Hepatocyte (in vitro differentiated cells): Measurements from ENCODE around the gene DES. TPM values are rescaled to one million over a fixed set of nuclear protein-coding genes. Genes with fewer than 3 reads are reported as not detected.

Experiments
- DNase-seq: peaks from one replicate; pipeline ENCODE4 v3.0.0-alpha.2; 2016; ENCODE audit warnings: low spot score
- H2AFZ ChIP-seq: fragments of 200-600 bp; sonication (generic); 2 replicates; pipeline ENCODE4 v1.6.0; 2016; ENCODE audit warnings: antibody characterized with exemption, mild to moderate bottlenecking
- H3K27ac ChIP-seq: fragments of 200-600 bp; sonication (generic); 2 replicates; pipeline ENCODE4 v1.5.1; 2016; ENCODE audit warnings: mild to moderate bottlenecking
- H3K27me3 ChIP-seq: fragments of 200-600 bp; sonication (generic); 2 replicates; pipeline ENCODE4 v1.6.1; 2016
- H3K36me3 ChIP-seq: fragments of 200-600 bp; sonication (generic); replicated peaks from 2 replicates; pipeline ENCODE4 v1.5.1; 2016; ENCODE audit warnings: low read depth; ENCODE audit not compliant: insufficient read depth
- H3K4me1 ChIP-seq: fragments of 200-600 bp; sonication (generic); 2 replicates; pipeline ENCODE4 v1.5.1; 2016; ENCODE audit warnings: mild to moderate bottlenecking, moderate library complexity; ENCODE audit not compliant: insufficient read depth
- H3K4me2 ChIP-seq: fragments of 200-600 bp; sonication (generic); 2 replicates; pipeline ENCODE4 v1.6.0; 2016
- H3K4me3 ChIP-seq: fragments of 200-600 bp; sonication (generic); 2 replicates; pipeline ENCODE4 v1.5.1; 2016; ENCODE audit warnings: mild to moderate bottlenecking
- H3K79me2 ChIP-seq: fragments of 200-600 bp; sonication (generic); 2 replicates; pipeline ENCODE4 v1.6.0; 2017; ENCODE audit warnings: mild to moderate bottlenecking
- H3K9me2 ChIP-seq: fragments of 200-600 bp; sonication (generic); replicated peaks from 2 replicates; pipeline ENCODE4 v1.6.0; 2017; ENCODE audit warnings: mild to moderate bottlenecking; ENCODE audit not compliant: insufficient read depth
- H3K9me3 ChIP-seq: fragments of 200-600 bp; sonication (generic); 2 replicates; pipeline ENCODE4 v1.5.1; 2016; ENCODE audit warnings: low read depth, mild to moderate bottlenecking
- H4K20me1 ChIP-seq: fragments of 200-600 bp; sonication (generic); 2 replicates; pipeline ENCODE4 v1.6.0; 2016; ENCODE audit warnings: mild to moderate bottlenecking; ENCODE audit not compliant: insufficient read depth, poor library complexity, severe bottlenecking
- EZH2 ChIP-seq: fragments of 200-600 bp; sonication (generic); IDR thresholded peaks from 2 replicates; pipeline ENCODE4 v1.6.1; 2016; ENCODE audit warnings: antibody characterized with exemption, mild to moderate bottlenecking, borderline replicate concordance
- EZH2phosphoT487 ChIP-seq: fragments of 200-600 bp; sonication (generic); IDR thresholded peaks from one replicate; pipeline ENCODE4 v1.6.1; 2018; ENCODE audit warnings: antibody characterized with exemption, mild to moderate bottlenecking, low read depth, moderate library complexity; ENCODE audit not compliant: unreplicated experiment, severe bottlenecking
- WGBS: methylation state at CpG from one replicate; pipeline ENCODE4 v1.1.6; 2016; ENCODE audit warnings: low lambda C conversion rate; ENCODE audit errors: missing lambda C conversion rate; 5-methylcytosine and 5-hydroxymethylcytosine counted together
- polyA plus RNA-seq: library from polyadenylated mRNA; unstranded; fragments of >200 nt; fragmentation: Nextera tagmentation; extraction: Ambion mirVana; gene quantifications from 2 replicates; pipeline ENCODE4 v1.2.1, GENCODE V29; 2016
- total RNA-seq: library from RNA; depleted of rRNA; stranded (reverse); fragments of >200 nt; gene quantifications from 2 replicates; pipeline ENCODE4 v1.2.3, GENCODE V29; 2014
- TF ChIP-seq, protein P1 (sequence below): fragments of 200-600 bp; sonication (generic); IDR thresholded peaks from 2 replicates; pipeline ENCODE4 v1.5.1; 2016; ENCODE audit warnings: antibody characterized with exemption, mild to moderate bottlenecking; ENCODE audit not compliant: poor library complexity

DES gene
- total and polyA plus RNA-seq, 2 experiments from 2014 or later, result 60.9 to 103 TPM

DNA sequence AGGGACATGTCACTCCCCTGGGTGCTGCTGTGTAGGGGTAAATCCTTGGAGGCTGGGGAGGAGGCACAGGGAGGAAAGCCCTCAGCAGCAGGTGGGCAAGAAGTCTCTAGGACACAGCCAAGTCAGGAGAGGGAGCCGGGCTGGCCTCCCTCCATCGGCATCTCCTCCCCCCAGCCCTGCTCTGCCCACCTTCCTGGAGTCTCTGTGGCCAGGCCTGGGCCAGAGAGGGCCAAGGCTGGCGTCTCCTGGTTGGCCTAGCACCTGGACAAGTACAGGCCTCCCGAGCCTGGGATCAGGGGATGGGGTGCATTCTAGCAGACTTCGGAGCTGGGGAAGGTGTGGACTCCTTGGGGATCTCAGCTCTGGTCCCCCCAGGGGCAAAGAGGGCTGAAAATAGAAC is 18.3 kb downstream of the DES start:
- TF ChIP-seq, protein P1, sequence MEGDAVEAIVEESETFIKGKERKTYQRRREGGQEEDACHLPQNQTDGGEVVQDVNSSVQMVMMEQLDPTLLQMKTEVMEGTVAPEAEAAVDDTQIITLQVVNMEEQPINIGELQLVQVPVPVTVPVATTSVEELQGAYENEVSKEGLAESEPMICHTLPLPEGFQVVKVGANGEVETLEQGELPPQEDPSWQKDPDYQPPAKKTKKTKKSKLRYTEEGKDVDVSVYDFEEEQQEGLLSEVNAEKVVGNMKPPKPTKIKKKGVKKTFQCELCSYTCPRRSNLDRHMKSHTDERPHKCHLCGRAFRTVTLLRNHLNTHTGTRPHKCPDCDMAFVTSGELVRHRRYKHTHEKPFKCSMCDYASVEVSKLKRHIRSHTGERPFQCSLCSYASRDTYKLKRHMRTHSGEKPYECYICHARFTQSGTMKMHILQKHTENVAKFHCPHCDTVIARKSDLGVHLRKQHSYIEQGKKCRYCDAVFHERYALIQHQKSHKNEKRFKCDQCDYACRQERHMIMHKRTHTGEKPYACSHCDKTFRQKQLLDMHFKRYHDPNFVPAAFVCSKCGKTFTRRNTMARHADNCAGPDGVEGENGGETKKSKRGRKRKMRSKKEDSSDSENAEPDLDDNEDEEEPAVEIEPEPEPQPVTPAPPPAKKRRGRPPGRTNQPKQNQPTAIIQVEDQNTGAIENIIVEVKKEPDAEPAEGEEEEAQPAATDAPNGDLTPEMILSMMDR, result no peak
- TF ChIP-seq EZH2phosphoT487 (no peak), EZH2 (no peak)
- H2AFZ ChIP-seq, result no peak overlapping the region
- no peak overlapping the region for H3K27ac ChIP-seq
- H3K9me2 ChIP-seq, result no peaks in the 10 kb centered on the region
- 95% methylated on average over 5 of the region's 5 CpGs for WGBS
- H3K4me2 ChIP-seq, result no peak overlapping the region
- no peaks in the 10 kb centered on the region for H4K20me1 ChIP-seq
- no peak for DNase-seq
- H3K27me3 ChIP-seq, result peaks cover 23% of the 10 kb centered on the region
- no peaks in the 10 kb centered on the region for H3K36me3 ChIP-seq
- no peaks in the 10 kb centered on the region for H3K79me2 ChIP-seq
- H3K4me3 ChIP-seq, result no peak overlapping the region
- peaks cover 24% of the 10 kb centered on the region for H3K4me1 ChIP-seq
- no peaks in the 10 kb centered on the region for H3K9me3 ChIP-seq

DNA sequence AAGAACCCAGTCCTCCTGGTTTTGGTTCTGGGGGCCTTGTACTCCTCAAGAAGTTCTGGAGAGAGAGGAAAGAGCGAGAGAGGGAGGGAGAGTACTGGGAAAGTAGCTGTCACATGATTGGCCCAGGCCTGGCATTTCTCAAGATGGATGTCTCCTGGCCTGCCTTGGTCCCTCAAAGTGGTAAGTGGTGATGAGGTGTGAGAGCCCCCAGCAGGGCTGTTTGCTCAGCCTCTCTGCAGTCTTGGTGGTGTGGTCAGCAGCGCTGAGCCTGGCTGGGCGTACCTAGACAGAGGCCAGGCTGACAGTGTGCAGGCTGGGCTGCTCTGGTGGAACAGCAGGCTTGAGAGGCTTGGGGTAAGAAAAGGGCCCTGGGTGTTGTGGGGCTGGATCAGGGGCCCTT is 19.0 kb downstream of the DES start:
- Histone ChIP-seq H3K36me3 (no peaks in the 10 kb centered on the region), H3K27me3 (peaks cover 23% of the 10 kb centered on the region), H4K20me1 (no peaks in the 10 kb centered on the region), H3K79me2 (no peaks in the 10 kb centered on the region), H3K9me2 (no peaks in the 10 kb centered on the region), H3K27ac (no peak overlapping the region), H3K4me3 (no peak overlapping the region), H3K4me2 (no peak overlapping the region), H2AFZ (no peak overlapping the region), H3K4me1 (peaks cover 25% of the 10 kb centered on the region), H3K9me3 (no peaks in the 10 kb centered on the region)
- no peak for DNase-seq
- WGBS, result 63% methylated on average over 3 of the region's 3 CpGs
- TF ChIP-seq, protein P1, result no peak
- TF ChIP-seq EZH2phosphoT487 (no peak), EZH2 (no peak)

DNA sequence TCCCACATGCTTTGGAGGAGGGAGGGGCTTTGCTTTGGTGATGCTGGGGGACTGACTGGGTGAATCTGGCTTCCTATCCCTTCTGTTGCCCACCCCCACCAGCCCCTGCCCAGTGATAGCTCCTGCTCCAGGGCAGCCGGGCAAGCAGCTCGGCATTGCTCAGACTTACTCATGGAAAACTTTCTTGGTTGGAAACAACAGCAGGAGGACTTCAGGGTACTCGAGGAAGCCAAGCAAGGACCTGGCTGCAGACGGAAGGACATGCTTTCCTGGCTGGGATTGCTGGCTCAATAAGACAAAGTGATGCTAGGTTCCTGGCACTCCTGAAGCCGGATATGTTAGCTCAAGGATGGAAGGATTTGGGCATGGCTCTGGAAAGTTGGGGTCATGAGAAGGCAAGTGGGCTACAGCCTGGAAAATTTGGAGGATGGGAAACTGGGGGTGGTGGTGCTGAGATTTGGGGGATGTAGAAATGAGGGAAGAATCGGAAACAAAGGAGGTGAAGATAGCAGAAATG is 19.6 kb downstream of the DES start:
- DNase-seq, result no peak
- H3K79me2 ChIP-seq, result no peaks in the 10 kb centered on the region
- H3K9me2 ChIP-seq, result no peaks in the 10 kb centered on the region
- peaks cover 23% of the 10 kb centered on the region for H3K27me3 ChIP-seq
- no peak overlapping the region for H3K27ac ChIP-seq
- TF ChIP-seq, protein P1, result no peak
- TF ChIP-seq EZH2phosphoT487, result no peak
- TF ChIP-seq EZH2, result no peak
- no peaks in the 10 kb centered on the region for H4K20me1 ChIP-seq
- no peak overlapping the region for H3K4me3 ChIP-seq
- no peaks in the 10 kb centered on the region for H3K9me3 ChIP-seq
- WGBS, result 82% methylated on average over 6 of the region's 6 CpGs
- H3K36me3 ChIP-seq, result no peaks in the 10 kb centered on the region
- H3K4me1 ChIP-seq, result peaks cover 25% of the 10 kb centered on the region
- no peak overlapping the region for H3K4me2 ChIP-seq
- H2AFZ ChIP-seq, result no peak overlapping the region
